ENCODE measurements around the gene TBCE. TPM values are rescaled to one million over a fixed set of nuclear protein-coding genes. Genes with fewer than 3 reads are reported as not detected.

Gene TBCE
- total RNA-seq, 1 donor from 2014 or later, result 19.1 TPM

DNA sequence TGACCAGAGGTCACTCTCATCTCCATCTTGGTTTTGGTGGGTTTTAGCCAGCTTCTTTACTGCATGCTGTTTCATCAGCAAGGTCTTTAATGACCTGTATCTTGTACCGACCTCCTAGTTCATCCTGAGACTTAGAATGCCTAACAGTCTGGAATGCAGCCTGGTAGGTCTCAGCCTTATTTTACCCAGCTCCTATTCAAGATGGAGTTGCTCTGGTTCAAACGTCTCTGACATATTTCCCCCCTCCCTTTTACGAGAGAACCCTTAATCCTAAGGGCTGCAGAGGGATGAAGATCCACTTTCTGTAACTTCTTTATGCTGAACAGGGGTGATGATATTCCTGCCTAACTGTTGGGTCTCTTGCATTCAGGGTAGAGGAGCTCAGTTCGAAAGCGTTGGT, 43.2 kb downstream of the TBCE start:
- Mint-ChIP-seq H3K36me3 (ENCODE audit: low read depth) (peaks cover 10% of the 10 kb centered on the region), H3K4me1 (no peaks in the 10 kb centered on the region), H3K4me3 (no peak overlapping the region), H3K27ac (no peak overlapping the region), H3K9me3 (no peaks in the 10 kb centered on the region), H3K27me3 (no peaks in the 10 kb centered on the region)
- ATAC-seq (ENCODE audit: low read depth), result no peak
- no peak for DNase-seq
- TF ChIP-seq, protein P1, sequence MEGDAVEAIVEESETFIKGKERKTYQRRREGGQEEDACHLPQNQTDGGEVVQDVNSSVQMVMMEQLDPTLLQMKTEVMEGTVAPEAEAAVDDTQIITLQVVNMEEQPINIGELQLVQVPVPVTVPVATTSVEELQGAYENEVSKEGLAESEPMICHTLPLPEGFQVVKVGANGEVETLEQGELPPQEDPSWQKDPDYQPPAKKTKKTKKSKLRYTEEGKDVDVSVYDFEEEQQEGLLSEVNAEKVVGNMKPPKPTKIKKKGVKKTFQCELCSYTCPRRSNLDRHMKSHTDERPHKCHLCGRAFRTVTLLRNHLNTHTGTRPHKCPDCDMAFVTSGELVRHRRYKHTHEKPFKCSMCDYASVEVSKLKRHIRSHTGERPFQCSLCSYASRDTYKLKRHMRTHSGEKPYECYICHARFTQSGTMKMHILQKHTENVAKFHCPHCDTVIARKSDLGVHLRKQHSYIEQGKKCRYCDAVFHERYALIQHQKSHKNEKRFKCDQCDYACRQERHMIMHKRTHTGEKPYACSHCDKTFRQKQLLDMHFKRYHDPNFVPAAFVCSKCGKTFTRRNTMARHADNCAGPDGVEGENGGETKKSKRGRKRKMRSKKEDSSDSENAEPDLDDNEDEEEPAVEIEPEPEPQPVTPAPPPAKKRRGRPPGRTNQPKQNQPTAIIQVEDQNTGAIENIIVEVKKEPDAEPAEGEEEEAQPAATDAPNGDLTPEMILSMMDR (IDR thresholded peaks at IDR 0.05), result no peak
- CTCF ChIA-PET, result no interaction called here
- intact Hi-C loops (cut with micrococcal nuclease), result no loop called here
- POLR2A ChIA-PET, result interaction anchor here (0.6 kb wide), 1 partner anchor 8 kb away, joined by 5 read pairs; no protein-coding TSS in a partner anchor

DNA sequence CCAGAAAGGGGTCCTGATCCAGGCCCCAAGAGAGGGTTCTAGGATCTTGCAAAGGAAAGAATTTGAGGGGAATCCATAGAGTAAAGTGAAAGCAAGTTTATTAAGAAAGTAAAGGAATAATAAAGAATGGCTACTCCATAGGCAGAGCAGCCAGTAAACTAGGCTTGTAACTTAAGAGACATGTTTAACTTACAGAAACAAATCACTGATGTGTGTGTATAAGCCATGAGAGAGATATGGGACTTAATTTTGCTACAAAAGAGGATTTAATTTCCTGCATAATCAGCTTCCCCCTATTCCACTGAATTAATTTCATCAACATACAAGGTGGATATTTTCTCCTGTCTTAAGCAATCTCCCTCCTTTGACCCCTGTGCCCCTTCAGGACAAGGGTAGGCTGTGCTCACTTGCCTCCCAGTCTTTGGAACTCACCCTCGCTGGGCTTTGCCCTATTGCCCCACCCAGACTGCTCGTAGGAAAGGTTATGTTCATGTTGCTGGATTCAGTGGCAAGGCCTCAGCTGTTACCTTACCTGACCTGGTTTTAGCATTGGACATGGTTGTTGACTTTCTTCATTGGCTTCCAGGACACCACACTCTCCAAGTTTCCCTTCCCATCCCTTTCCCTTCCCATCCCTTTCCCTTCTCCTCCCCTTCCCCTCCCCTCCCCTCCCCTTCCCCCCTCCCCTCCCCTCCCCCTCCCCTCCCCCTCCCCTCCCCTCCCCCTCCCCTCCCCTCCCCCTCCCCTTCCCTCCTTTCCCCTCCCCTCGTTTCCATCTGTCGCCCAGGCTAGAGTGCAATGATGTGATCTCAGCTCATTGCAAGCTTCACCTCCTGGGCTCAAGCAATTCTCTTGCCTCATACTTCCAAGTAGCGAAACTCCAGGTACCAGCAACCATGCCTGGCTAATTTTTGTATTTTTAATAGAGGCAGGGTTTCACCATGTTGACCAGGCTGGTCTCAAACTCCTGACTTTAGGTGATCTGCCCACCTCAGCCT, 44.6 kb downstream of the TBCE start:
- no peak for DNase-seq

DNA sequence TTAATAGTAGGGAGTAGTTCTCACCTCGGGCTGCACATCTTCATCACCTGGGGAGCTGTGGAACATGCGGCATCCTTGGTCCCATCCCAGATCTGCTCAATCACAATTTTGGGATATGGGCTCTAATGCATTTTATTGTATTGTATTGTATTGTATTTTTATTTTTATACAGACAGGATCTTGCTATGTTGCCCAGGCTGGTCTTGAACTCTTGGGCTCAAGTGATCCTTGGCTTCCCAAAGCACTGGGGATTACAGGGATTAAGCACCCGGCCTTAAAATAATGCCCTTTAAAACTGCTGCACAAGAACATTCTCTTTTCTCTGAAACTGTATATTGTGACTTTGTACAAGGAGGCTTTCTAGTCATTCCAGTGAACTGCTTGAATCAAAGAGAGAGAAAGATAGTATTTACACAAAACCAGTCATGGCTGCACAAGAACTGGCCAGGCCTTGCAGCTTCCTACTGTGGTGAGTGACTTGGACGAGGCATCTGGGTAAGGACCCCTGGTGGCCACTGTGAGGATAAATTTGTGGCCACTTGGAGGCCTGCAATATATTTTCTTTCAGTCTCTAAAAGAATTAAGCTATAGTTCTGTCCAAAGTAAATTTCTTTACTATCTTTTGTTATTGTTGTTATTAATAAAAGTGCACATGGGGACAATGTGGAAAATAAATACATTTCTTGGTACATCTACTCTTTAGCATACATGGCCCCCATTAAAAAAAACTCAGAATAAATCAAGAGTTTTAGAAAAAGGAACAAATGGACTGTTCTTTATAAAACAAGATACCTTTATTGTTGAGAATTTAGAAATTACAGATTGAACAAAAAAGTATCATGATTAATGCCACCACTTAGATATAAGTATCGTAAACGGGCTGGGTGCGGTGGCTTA, 48.0 kb downstream of the TBCE start:
- Mint-ChIP-seq H3K36me3 (ENCODE audit: low read depth) (peaks cover 9% of the 10 kb centered on the region), H3K4me3 (no peak overlapping the region), H3K4me1 (peaks cover 2% of the 10 kb centered on the region), H3K27ac (no peak overlapping the region), H3K27me3 (no peaks in the 10 kb centered on the region), H3K9me3 (no peaks in the 10 kb centered on the region)
- TF ChIP-seq, protein P1 (IDR thresholded peaks at IDR 0.05), result peak; percentile 34
- intact Hi-C loops (cut with micrococcal nuclease), result loop anchor here (1.0 to 5.0 kb wide), 4 partner anchors 86 to 928 kb away; partner anchors contain the start of genes ARID4B and GGPS1
- ChIA-PET CTCF (interaction anchor here (0.6 to 3.7 kb wide), 25 partner anchors 9 to 928 kb away, joined by 3 to 82 read pairs (median 4); partner anchors contain the start of gene TBCE), POLR2A (no interaction called here)
- peak; percentile 88 for ATAC-seq (ENCODE audit: low read depth)
- DNase-seq, result no peak

More for the DNA sequence above, 44.6 kb downstream of the TBCE start:
- Mint-ChIP-seq H3K4me1 (no peaks in the 10 kb centered on the region), H3K36me3 (ENCODE audit: low read depth) (peaks cover 7% of the 10 kb centered on the region), H3K27me3 (no peaks in the 10 kb centered on the region), H3K4me3 (no peak overlapping the region), H3K9me3 (no peaks in the 10 kb centered on the region), H3K27ac (no peak overlapping the region)
- ChIA-PET CTCF (no interaction called here), POLR2A (no interaction called here)
- intact Hi-C loops (cut with micrococcal nuclease), result no loop called here
- ATAC-seq (ENCODE audit: low read depth), result no peak
- TF ChIP-seq, protein P1 (IDR thresholded peaks at IDR 0.05), result no peak

DNA sequence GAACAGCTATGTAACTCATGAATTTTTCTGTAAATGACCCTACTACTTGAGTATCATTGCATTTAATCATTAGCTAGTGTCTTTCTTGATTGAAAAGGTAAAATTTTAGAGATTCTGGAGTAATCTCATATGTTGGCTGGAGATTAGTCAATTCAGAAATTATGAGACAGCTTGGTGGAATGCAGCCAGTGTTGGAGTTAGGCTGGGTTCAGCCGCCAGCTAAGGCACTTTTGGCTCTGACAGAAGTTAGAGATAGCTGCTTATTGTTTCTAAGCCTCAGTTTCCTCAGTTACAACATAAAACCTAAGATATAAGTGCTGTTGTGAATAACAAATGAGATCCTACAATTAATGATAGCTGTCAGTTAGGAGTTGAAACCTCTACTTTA, 49.4 kb downstream of the TBCE start:
- no peaks in the 10 kb centered on the region for H3K27me3 Mint-ChIP-seq
- TF ChIP-seq, protein P1 (IDR thresholded peaks at IDR 0.05), result no peak
- peaks cover 13% of the 10 kb centered on the region for H3K36me3 Mint-ChIP-seq (ENCODE audit: low read depth)
- no peak overlapping the region for H3K27ac Mint-ChIP-seq
- ATAC-seq (ENCODE audit: low read depth) (no peak), DNase-seq (no peak)
- intact Hi-C loops (cut with micrococcal nuclease), result loop anchor here (1.0 to 5.0 kb wide), 4 partner anchors 163 to 1302 kb away; no protein-coding TSS in a partner anchor
- no peaks in the 10 kb centered on the region for H3K9me3 Mint-ChIP-seq
- H3K4me1 Mint-ChIP-seq, result peaks cover 2% of the 10 kb centered on the region
- ChIA-PET CTCF (interaction anchor here (0.8 to 3.7 kb wide), 40 partner anchors 8 to 930 kb away, joined by 3 to 82 read pairs (median 4); partner anchors contain the start of genes RBM34 and TBCE), POLR2A (interaction anchor here (0.7 to 0.9 kb wide), 3 partner anchors 90 to 256 kb away, joined by 3 to 5 read pairs (median 3); partner anchors contain the start of gene RBM34)
- no peak overlapping the region for H3K4me3 Mint-ChIP-seq
